ENCODE data around the gene TFIP11.

Gene TFIP11

GRCh38 chr22:26446808-26447515, 65.3 kb downstream of the TFIP11 start:
- no peak for DNase-seq

GRCh38 chr22:26445577-26446275, 66.5 kb downstream of the TFIP11 start:
- DNase-seq: no peak

GRCh38 chr22:26444777-26445176, 67.5 kb downstream of the TFIP11 start:
- no peak for DNase-seq

- DNase-seq: no peak
Observed at GRCh38 chr22:26443901-26444690, 68.2 kb downstream of the TFIP11 start.

GRCh38 chr22:26442086-26442756, 70.1 kb downstream of the TFIP11 start:
- DNase-seq: no peak

All from activated CD4-positive, alpha-beta T cell treated with anti-CD3 and anti-CD28 coated beads for 4 hours (primary cell).